Spleen (tissue), 7 donors: ENCODE measurements around the gene TMTC3.

Source experiments
- CTCF ChIP-seq, 11 experiments: fragments of 200-600 bp in 7 of 11; fragments of 450-650 bp in 4 of 11; sonication (generic) in 4 of 11; IDR thresholded peaks in 8 of 11; conservative IDR thresholded peaks in 3 of 11; 1 replicate in 7 of 11; 2 replicates in 4 of 11; pipeline versions ENCODE4 v1.4.0 to v1.8.0; 2016 to 2021; ENCODE audit warnings: antibody characterized with exemption in 11 of 11, inconsistent platforms in 4 of 11, mild to moderate bottlenecking in 1 of 11
- POLR2A ChIP-seq, 3 donors: fragments of 450-650 bp; IDR thresholded peaks; one replicate each; pipeline ENCODE4 v1.5.1; 2017; ENCODE audit warnings: antibody characterized with exemption in 3 of 3, mild to moderate bottlenecking in 1 of 3
- POLR2AphosphoS5 ChIP-seq, 3 donors: sonication (generic); formaldehyde crosslinking; IDR thresholded peaks; one replicate each; pipeline ENCODE4 v1.5.1; 2017; ENCODE audit warnings: antibody characterized with exemption in 3 of 3
- donor health status: DM: no; HTN: no; CAD: no; lungs with moderate emphysema.
- donor health status: DM: no; HTN: no; CAD: no.
- donor health status: DM: no; HTN: no; CAD: no.

- no peak for TF ChIP-seq CTCF (IDR thresholded peaks at IDR 0.05 in 8 of 11, conservative IDR thresholded peaks at IDR 0.05 in 3 of 11)
- TF ChIP-seq POLR2A (IDR thresholded peaks at IDR 0.05) = no peak
- no peak for TF ChIP-seq POLR2AphosphoS5 (IDR thresholded peaks at IDR 0.05)
Observed at GRCh38 chr12:88132392-88132791, 9.7 kb upstream of the TMTC3 start.
